GM21367 (cell line): Measurements from ENCODE around the gene ABCA10.
"Not testable (repeated sequence)": the region's sequence is repeated elsewhere in the genome, so short reads cannot be mapped to it uniquely, and the experiment has no call there.

ENCODE experiments used
- ATAC-seq: cut with Tn5 transposase; IDR thresholded peaks from one replicate; pipeline ENCODE4 v1.9.1; 2021; ENCODE audit not compliant: unreplicated experiment

The ABCA10 gene

DNA sequence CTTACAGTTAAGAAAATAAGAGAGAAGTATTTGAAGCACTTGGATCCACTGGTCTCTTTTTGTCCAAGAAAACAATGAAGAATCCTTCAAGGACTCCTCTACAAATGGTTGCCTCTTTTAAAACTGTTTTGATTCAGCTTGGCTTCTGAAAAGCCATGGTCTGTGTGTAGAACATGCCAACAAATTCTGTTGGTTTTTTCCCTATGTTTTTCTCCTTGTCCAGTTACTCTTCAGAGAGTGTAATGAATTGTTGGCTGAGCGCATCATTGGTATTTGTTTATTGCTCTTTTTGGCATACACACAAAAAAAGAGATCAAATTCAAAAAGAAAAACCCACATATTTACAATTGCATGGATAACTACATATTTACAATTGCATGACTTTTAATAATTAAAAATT is at the start of gene ABCA10:
Gene ABCA10 (minus strand): TSS at position 249 of the 400 bp plus-strand sequence. CDS start 3,466 bp downstream, outside the sequence.
- no peak for ATAC-seq

DNA sequence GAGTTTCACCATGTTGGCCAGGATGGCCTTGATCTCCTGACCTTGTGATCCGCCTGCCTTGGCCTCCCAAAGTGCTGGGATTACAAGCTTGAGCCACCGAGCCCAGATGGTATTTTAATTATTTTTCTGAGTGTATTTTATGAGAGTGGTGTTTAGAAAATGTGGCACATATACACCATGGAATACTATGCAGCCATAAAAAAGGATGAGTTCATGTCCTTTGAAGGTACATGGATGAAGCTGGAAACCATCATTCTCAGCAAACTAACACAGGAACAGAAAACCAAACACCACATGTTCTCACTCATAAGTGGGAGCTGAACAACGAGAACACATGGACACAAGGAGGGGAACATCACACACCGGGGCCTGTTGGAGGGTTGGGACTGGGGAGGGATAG is 47.7 kb upstream of the ABCA10 start:
- not testable (repeated sequence) for ATAC-seq

- no peak for ATAC-seq
Observed at GRCh38 chr17:69275751-69276150, 47.1 kb upstream of the ABCA10 start.

- ATAC-seq = no peak
Observed at GRCh38 chr17:69271023-69271422, 42.4 kb upstream of the ABCA10 start.

- no peak for ATAC-seq
Observed at GRCh38 chr17:69269131-69269998, 40.7 kb upstream of the ABCA10 start.

DNA sequence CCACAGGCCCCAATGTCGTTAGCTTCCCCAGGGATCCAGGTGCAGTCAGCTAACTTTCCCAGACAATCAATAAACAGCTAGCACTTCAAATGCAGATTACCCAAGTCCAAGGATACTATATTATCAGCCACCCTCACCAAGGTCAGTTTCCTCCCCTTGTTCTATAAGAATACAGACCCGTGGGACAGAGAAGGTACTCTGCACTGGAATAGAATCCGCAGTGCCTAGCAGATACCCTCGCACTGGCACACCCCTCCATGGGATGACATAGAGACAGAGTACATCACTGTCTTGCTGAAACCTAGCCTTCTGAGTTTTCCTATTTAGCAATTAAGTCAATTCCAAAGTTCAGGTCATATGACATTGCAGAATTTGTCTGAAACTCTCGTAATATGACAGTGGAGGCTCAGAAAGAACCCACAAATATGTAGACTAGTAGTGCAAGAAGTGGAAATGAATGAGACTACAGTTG is 40.0 kb upstream of the ABCA10 start:
- no peak for ATAC-seq

GRCh38 chr17:69267219-69267618 is 38.6 kb upstream of the ABCA10 start:
- ATAC-seq = no peak

DNA sequence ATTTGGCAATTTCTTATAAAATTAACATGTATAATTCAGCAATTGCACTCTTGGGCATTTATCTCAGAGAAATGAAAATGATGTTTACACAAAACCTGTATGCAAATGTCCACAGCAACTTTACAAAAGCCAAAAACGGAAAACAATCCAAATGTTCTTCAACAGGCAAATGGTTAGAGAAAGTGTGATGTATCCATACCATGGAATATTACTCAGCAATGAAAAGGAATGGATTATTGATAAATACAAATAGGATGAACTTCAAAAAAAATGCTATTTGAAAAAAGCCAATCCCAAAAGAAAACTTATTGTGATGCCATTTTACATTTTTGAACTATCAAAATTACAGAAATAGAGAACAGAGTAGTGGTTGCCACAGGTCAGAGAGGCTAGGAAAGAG is 37.2 kb upstream of the ABCA10 start:
- ATAC-seq = no peak

DNA sequence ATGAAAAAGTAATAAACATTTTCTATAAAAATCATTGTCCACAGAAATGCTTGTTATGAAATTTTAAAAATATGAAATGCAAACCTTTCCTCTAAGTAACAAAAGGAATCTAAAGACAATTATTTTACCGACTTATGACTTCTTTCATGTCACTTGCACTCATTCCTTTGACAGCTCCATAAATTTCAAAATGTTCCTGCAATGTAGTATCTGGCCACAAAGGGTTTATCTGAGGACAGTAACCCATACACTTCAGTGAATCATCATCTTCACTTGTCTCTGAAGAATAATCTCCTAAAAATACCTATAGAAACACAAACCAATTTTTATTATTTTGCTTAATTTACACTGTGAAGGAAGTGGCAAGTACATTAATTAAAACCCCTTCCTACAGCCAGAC is 25.6 kb upstream of the ABCA10 start:
- no peak for ATAC-seq

DNA sequence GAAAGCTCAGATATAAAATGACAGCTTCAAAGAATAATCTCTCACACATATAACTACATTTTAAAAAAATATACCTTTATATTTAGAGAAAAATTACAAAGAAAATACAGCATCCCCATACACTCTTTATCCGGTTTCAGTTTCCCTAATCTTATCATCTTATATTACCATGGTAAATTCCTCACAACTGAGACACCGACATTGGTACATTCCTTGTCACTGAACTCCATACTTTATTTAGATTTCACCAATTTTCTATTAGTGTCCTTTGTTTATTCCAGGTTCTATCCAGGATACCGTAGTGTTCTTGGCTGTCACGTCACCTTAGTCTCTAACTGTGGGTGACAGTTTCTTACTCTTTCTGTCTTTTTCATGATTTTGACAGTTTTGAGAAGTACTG is 22.0 kb upstream of the ABCA10 start:
- ATAC-seq = no peak

- no peak for ATAC-seq
Observed at GRCh38 chr17:69246726-69247375, 18.2 kb upstream of the ABCA10 start.

- ATAC-seq = no peak
Observed at GRCh38 chr17:69246202-69246601, 17.6 kb upstream of the ABCA10 start.

DNA sequence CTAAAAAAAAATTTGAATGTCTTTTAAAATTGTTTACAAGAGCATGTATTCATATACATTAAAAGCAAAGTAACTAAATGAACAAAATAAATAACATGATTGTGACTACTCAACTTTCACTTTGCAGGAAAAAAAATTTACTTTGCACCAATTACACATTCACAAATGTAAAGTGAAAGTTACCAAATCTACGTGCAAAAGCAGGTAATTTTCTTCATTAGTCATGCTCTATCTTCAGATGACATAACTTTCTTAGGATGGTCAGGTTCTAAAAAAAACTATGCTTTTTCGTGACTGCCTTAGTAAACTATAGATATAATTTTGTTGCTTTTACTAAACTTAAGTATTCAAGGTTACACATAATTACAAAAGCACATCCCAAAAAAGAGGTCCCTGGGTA is 17.0 kb upstream of the ABCA10 start:
- no peak for ATAC-seq

- no peak for ATAC-seq
Observed at GRCh38 chr17:69239611-69240600, 11.3 kb upstream of the ABCA10 start.

- ATAC-seq = no peak
Observed at GRCh38 chr17:69236946-69237345, 8.3 kb upstream of the ABCA10 start.

DNA sequence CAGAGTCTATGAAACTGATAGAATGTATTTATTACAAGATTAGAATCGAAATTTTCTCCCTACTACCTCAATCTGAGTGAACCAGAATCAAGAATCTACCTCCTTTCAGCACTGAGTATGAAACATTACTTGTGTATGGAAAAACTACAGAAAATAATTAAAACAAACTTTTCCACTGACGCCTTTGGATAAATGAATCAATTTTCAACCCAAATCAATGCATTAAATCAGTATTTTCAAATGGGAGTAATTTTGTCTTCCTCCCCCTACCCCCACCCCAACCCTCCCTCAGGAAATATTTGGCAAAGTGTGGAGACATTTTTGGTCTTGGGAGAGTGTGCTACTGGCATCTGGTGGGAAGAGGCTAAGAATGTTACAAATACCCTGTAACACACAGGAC is 7.8 kb upstream of the ABCA10 start:
- ATAC-seq = no peak

- peak; percentile 90 for ATAC-seq
Observed at GRCh38 chr17:69235338-69236058, 6.9 kb upstream of the ABCA10 start.

DNA sequence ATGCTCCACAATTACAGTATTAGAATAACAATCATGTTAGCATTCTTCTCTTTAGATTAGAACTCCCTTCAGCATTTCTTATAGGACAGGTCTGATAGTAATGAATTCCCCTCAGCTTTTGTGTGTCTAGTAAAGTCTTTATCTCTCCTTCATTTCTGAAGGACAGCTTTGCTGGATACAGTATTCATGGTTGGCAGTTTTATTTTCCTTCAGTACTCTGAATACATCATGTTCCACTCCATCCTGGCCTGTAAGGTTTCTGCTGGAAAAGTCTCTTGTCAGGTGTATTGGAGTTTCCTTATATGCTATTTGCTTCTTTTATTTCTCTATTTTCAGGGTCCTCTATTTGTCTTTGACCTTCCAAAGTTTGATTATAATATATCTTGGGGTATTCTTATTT is 4.0 kb upstream of the ABCA10 start:
- no peak for ATAC-seq

DNA sequence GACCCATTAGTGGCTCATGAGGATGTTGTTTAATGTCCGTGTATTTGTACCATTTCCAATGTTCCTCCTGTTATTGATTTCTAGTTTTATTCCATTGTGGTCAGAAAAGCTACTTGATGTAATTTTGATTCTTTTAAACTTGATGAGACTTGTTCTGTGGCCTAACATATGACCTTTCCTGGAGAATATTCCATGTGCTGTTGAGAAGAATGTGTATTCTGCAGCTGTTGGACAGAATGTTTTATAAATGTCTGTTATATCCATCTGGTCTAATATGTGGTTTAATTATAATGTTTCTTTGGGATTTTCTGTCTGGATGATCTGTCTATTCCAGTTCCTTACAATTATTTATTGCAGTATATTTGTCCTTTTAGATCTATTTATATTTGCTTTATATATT is 2.9 kb upstream of the ABCA10 start:
- no peak for ATAC-seq

DNA sequence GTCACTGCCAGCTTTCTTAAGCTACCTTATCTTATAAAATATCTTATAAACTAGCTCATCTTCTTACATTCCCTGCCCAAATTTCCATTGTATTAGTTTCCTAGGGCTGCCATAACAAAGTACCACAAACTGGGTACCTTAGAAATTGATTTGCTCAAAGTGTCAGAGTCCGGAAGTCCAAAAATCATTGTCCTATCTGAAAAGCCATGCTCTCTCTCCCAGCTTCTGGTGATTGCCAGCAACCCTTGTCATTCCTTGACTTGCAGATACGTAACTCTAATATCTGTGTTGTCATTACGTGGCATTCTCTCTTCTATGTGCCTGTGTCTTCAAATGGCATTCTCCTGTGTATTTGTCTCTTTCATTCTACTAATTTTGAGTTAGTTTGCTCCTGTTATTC is 2.3 kb upstream of the ABCA10 start:
- ATAC-seq = no peak
